Prostate gland (tissue), 2 donors: ENCODE data around the gene ARHGEF17. TPM values are rescaled to one million over a fixed set of nuclear protein-coding genes. Genes with fewer than 3 reads are reported as not detected.

Source experiments
- DNase-seq: peaks from one replicate; pipeline ENCODE4 v3.0.0-alpha.2; 2019; ENCODE audit warnings: low spot score
- H3K27ac ChIP-seq, 2 donors: fragments of 200-600 bp; sonication (generic); 2 replicates each; pipeline ENCODE4 v1.5.1; 2017 to 2019
- H3K27me3 ChIP-seq: fragments of 200-600 bp; sonication (generic); replicated peaks from 2 replicates; pipeline ENCODE4 v1.5.1; 2019; ENCODE audit not compliant: insufficient read depth
- H3K36me3 ChIP-seq, 2 donors: fragments of 200-600 bp; sonication (generic); 1 replicate in 1 of 2; 2 replicates in 1 of 2; pipeline versions ENCODE4 v1.5.1 to v1.8.1; 2017 to 2019
- H3K4me1 ChIP-seq: fragments of 200-600 bp; sonication (generic); replicated peaks from 2 replicates; pipeline ENCODE4 v1.5.1; 2019
- H3K4me3 ChIP-seq, 2 donors: fragments of 200-600 bp; sonication (generic); 2 replicates each; pipeline ENCODE4 v1.5.1; 2017 to 2019
- H3K9me3 ChIP-seq: fragments of 200-600 bp; sonication (generic); 2 replicates; pipeline ENCODE4 v1.5.1; 2017
- POLR2A ChIP-seq: fragments of 450-650 bp; IDR thresholded peaks from one replicate; pipeline ENCODE4 v1.6.1; 2016; ENCODE audit warnings: antibody characterized with exemption, mild to moderate bottlenecking
- POLR2AphosphoS5 ChIP-seq: sonication (generic); formaldehyde crosslinking; IDR thresholded peaks from one replicate; pipeline ENCODE4 v1.6.1; 2017; ENCODE audit warnings: antibody characterized with exemption
- WGBS: methylation state at CpG from one replicate; pipeline ENCODE4 v1.1.5; 2018; 5-methylcytosine and 5-hydroxymethylcytosine counted together
- intact Hi-C: fragments of 100-400 bp; cut with DNase I; formaldehyde crosslinking; loops from one replicate; pipeline ENCODE4 v1.14.2; 2022
- total RNA-seq, 2 donors: library from RNA; depleted of rRNA; stranded (reverse); fragments of >200 nt; gene quantifications; one replicate each; pipeline ENCODE4 v1.1.0, GENCODE V29; 2016
- TF ChIP-seq, protein P1 (sequence below), 4 experiments: fragments of 200-600 bp in 2 of 4; fragments of 450-650 bp in 2 of 4; sonication (generic) in 2 of 4; IDR thresholded peaks; 1 replicate in 3 of 4; 2 replicates in 1 of 4; pipeline ENCODE4 v1.5.1; 2016 to 2019; ENCODE audit warnings: antibody characterized with exemption in 4 of 4, mild to moderate bottlenecking in 2 of 4, moderate library complexity in 2 of 4

ARHGEF17 gene
- total RNA-seq, 2 donors from 2014 or later = 34.0 to 66.9 TPM

DNA sequence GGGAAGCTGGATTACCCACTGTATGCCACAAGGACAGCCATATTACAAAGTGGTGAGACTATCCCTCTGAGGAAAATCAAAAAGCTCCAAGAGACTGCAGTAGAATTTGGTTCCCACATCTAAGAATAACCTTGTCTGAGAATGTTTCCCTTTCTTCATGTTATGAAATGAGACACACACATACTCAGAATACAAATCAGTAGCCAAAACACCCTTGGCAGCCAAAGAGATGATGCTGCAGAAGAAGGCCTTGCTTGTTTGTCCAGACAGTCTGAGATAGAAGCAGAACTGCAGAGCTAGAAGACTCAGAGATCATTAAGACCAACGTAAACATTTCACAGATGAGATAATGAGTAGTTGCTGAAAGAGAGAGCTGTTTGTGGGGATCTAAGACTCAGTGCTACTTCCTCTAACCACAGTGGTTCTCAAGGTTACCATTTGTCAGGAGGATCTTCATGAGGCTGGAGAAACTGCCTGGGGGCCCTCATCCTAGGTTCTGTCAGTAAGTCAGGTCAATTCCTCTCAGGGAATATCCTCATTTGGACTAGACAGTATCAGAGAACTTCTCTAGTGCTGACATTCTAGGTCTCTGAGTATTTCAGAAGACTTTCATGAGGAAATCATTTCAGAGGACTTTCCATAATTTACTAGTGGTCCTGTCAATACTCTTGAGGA is 107.0 kb downstream of the ARHGEF17 start:
- TF ChIP-seq, protein P1, sequence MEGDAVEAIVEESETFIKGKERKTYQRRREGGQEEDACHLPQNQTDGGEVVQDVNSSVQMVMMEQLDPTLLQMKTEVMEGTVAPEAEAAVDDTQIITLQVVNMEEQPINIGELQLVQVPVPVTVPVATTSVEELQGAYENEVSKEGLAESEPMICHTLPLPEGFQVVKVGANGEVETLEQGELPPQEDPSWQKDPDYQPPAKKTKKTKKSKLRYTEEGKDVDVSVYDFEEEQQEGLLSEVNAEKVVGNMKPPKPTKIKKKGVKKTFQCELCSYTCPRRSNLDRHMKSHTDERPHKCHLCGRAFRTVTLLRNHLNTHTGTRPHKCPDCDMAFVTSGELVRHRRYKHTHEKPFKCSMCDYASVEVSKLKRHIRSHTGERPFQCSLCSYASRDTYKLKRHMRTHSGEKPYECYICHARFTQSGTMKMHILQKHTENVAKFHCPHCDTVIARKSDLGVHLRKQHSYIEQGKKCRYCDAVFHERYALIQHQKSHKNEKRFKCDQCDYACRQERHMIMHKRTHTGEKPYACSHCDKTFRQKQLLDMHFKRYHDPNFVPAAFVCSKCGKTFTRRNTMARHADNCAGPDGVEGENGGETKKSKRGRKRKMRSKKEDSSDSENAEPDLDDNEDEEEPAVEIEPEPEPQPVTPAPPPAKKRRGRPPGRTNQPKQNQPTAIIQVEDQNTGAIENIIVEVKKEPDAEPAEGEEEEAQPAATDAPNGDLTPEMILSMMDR (IDR thresholded peaks at IDR 0.05) = no peak
- TF ChIP-seq POLR2A (no peak), POLR2AphosphoS5 (no peak)
- Histone ChIP-seq H3K4me3 (no peak overlapping the region), H3K27ac (no peak overlapping the region), H3K4me1 (no peaks in the 10 kb centered on the region), H3K27me3 (no peaks in the 10 kb centered on the region), H3K36me3 (no peaks in the 10 kb centered on the region), H3K9me3 (no peaks in the 10 kb centered on the region)
- DNase-seq = no peak
- 40% methylated on average over 1 of the region's 1 CpG for WGBS
- intact Hi-C loops = no loop called here

DNA sequence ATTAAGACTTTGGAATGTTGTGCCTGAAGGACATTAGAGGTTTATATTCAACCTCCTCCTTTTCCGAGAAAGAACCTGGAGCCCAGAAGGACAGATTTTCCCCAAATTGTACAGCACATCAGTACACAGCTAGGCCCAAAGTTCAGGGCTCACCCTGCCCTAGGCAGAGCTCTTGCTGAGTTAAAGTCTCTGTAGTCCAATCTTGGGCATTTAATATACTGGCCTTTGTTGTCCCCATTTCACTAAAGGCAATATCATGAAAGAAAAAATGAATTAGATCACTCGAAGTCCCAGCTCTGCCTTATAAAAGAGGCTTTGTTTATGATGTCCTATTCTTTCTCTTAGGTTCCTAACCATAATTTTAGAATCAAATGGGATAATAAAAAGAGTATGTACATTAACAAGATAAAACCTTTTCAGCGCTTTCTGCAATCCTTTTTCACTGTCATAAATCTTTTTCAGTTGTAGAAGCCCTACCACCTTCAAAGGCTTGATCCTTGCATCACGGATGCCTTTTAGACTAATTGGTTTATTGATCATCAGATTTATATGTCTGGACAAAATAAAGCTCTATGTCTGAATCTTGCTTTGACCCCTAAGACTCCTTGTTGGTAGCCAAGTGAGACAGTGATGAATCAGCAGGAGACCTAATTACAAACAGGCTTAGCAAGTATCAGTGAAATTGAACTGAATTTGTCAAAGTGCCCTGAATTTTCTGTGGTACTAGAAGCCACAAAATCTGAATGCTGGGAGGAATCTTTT is 108.0 kb downstream of the ARHGEF17 start:
- Histone ChIP-seq H3K9me3 (no peaks in the 10 kb centered on the region), H3K4me1 (no peaks in the 10 kb centered on the region), H3K36me3 (no peaks in the 10 kb centered on the region), H3K4me3 (no peak overlapping the region), H3K27ac (no peak overlapping the region), H3K27me3 (no peaks in the 10 kb centered on the region)
- 68% methylated on average over 4 of the region's 4 CpGs for WGBS
- no peak for DNase-seq
- TF ChIP-seq, protein P1 (IDR thresholded peaks at IDR 0.05) = no peak
- TF ChIP-seq POLR2AphosphoS5 (no peak), POLR2A (no peak)
- intact Hi-C loops = no loop called here

DNA sequence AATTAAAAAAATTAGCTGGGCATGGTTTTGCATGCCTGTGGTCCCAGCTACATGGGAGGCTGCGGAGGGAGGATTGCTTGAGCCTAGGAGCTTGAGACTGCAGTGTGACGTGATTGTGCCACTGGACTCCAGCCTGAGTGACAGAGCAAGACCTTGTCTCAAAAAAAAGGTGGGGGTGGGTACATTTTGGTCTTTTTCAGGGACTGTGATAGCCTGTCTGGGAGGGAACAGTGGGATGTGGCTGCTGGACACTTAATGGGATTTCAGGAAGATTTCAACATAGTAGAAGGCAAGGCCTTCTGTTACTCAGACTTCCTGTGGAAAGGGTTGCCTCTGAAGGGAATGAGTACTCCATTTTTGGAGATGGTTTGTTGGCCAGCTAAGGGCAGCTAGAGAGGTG is 108.7 kb downstream of the ARHGEF17 start:
- no peaks in the 10 kb centered on the region for H3K9me3 ChIP-seq
- DNase-seq = no peak
- no peaks in the 10 kb centered on the region for H3K27me3 ChIP-seq
- TF ChIP-seq POLR2AphosphoS5 = no peak
- no peak for TF ChIP-seq POLR2A
- TF ChIP-seq, protein P1 (IDR thresholded peaks at IDR 0.05) = no peak
- no peaks in the 10 kb centered on the region for H3K36me3 ChIP-seq
- intact Hi-C loops = no loop called here
- H3K4me3 ChIP-seq = no peak overlapping the region
- WGBS = 91% methylated on average over 2 of the region's 2 CpGs
- no peak overlapping the region for H3K27ac ChIP-seq
- H3K4me1 ChIP-seq = no peaks in the 10 kb centered on the region

Other genes with a start within 250 kb of the ARHGEF17 start
- gene FCHSD2, start 166.0 kb upstream of the ARHGEF17 start, total RNA-seq = 10 to 100 TPM in 1 of 2 donors, 1 to 10 TPM in 1; 9.9 to 45.3 TPM
- gene P2RY2, start 90.0 kb upstream of the ARHGEF17 start, total RNA-seq = 1 to 10 TPM; 2.7 to 3.5 TPM
- 1 to 10 TPM in 1 of 2 donors, under 1 TPM in 1; 0.64 to 3.5 TPM for gene P2RY6, start 35.9 kb upstream of the ARHGEF17 start, total RNA-seq
- gene RELT, start 68.1 kb downstream of the ARHGEF17 start, total RNA-seq = 10 to 100 TPM in 1 of 2 donors, under 1 TPM in 1; 0.96 to 10.3 TPM